Stimulated activated CD4-positive, alpha-beta T cell treated with anti-CD3 and anti-CD28 coated beads, TNF-alpha, amount 100 ng/mL, for 1 hour (primary cell): ENCODE measurements around the gene VTN.
A peak's percentile ranks its signal among the peaks of the same experiment; 100 is the strongest.

Experiments
- DNase-seq, 3 donors: peaks; one replicate each; pipeline ENCODE4 v3.0.0-alpha.2; 2020; ENCODE audit warnings: low read depth in 3 of 3, low spot score in 1 of 3

Gene VTN

DNA sequence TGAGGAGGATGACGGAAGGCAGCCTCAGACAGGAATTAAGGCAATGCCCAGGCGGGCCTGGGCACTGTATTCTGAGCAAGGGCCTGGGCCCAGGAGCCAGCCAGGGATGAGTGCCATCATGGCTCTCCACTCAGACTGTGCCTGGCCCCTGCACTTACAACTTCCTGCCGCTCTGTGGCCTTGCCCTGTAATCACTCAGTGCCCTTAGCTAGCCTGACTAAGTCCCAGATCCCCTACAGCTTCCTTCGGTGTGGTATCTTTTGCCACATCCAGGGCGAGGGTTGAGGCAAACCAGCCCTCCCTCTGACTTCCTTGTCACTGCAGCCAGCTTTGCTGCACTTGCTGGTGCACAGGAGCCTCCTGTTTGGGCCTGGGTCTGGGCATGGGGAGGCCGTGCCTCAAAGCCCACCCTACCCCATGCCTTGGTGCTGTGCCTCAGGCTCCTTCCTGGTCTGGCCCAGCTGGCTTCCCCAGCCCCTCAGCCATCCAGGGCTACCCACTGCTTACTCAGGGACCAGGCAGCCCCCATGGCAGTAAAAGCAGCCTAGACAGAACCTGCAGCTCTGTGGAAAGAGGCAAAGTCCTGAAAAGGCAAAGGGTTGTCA lies 26.6 kb upstream of the VTN start:
- DNase-seq: no peak

DNA sequence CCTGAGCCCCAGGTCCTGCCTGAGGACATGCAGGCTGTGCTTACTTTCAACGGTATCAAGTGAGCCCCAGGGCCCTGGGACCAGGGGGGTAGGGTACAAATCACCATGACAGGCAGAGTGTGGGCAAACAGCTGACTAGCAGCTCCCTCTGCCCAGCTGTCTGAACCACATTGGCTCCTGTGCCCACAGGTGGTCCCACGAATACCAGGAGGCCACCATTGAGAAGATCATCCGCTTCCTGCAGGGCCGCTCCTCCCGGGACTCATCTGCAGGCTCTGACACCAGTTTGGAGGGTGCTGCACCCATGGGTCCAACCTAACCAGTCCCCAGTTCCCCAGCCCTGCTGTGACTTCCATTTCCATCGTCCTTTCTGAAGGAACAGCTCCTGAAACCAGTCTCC lies 25.9 kb upstream of the VTN start:
- no peak for DNase-seq

DNA sequence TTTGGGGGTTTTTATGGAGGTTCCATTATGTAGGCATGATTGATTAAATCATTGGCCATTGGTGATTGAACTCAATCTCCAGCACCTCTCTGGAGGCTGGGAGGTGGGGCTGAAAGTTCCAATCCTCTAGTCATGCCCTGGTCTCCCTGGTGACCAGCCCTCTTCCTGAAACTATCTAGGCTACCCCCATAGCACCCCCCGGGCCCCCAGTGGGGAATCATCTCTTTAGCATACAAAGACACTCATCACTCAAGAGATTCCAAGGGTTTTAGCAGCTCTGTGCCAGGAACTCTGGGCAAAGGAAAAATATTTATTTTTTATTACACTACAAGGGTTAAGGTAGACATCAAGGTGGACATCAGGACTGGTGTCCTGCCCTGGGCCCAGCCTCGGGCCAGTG lies 25.3 kb upstream of the VTN start:
- no peak for DNase-seq

DNA sequence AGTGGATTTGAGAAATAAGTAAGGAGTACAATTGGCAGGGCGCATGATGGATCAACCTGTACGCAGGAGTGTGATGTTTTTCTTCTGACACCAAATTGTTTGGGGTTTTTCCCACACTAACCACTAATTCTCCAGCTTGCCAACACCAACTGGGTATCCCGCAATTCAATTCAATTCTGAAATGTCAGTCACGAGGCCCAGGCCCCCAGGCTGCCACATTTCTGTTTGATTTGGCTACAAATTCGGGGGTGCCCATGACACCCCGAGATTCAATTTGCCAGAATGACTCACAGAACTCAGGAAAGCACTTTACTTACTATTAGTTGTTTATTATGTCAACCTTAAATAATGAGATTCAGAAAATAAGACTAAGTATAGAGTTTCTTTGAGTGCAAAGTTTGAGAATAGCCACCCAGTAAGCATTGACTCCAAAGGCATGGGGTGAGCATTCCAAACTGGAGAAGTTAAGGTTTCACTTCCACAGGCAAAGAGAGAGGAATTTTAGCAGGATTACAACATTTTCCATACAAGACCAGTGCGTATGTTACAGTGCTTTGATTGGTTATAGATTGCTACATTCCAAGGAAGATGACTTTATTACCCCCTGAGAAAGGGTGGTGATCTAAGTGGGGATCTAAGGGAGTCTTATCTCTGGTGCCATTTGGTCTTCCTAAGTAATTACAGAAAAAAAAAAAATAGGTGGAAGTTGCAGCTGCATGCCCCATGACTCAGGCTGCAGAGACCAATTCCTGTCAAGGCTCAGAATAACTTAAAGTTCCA lies 24.4 kb upstream of the VTN start:
- DNase-seq: no peak

DNA sequence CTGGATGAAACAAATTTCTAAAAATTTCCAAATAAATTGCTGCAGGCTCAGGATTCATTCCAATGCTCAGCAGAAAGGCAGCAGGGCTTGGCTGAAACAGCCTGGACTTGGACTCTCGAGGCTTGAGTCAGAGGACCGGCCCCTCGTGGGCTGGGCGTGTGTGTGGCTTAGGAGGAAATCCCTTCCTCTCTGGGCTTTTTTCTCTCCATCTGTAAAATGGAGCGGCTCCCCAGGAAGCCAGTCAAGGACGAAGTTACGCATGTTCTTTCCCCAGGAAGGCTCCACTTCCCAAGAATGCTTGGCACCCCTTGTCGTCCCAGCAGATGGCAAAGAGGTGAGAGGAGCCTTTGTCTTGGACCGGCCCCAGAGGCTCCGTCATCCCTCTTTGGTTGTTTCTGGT lies 22.4 kb upstream of the VTN start:
- no peak for DNase-seq

DNA sequence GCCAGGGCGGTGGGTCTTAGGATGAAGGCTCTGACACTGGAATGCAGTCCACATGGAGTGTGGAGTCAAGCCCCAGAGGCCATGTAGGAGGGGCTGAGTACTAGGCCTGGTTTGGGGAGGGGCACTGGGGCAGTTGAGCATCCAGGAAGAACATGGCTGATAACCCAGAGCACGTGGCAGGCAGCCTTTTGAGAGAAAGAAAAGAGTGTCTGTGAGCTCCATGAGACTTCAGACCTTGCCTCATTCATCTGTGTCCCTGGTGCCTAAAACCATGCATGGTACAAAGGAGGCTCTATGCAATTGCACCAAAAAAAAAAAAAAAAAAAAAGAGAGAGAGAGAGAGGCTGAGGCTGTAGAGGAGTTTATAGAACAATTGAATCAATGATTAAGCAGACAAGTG lies 21.3 kb upstream of the VTN start:
- no peak for DNase-seq

DNA sequence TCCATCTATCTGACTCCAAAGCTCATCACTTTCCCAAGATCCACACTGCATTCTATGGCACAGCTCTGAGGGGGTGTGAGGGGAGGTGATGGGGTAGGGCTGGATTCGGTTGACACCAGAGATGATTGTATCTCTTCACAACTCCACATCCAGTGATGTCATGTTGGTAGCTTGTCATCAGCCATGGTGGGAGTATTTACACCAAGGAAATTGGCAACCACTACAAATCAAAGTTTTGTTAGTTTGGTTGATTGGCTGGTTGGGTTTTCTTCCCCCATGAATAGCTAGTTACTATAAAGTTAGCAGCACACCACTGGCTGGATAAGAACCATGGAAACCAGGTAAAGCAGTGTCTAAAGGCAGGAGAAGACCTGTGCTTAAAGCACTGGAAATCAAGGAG lies 20.9 kb upstream of the VTN start:
- DNase-seq: no peak

DNA sequence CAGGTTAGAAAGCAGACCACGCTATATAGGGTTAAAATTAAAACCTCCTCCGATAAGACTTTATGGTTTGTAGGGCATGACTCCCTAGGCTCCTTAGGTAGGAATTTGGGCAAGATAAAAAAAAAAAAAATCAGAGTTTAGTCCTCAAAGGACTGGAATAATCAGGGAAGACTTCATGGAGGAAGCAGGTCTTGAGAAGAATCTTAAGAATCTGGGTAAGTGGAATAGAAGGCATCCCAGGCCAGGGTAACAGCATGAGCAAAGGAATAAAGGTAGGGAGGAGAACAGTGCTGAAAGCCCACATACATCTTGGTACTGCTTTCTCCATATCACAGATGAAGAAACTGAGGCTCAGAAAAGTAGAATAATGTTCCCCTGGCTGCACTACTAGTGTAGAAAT lies 20.5 kb upstream of the VTN start:
- DNase-seq: no peak

DNA sequence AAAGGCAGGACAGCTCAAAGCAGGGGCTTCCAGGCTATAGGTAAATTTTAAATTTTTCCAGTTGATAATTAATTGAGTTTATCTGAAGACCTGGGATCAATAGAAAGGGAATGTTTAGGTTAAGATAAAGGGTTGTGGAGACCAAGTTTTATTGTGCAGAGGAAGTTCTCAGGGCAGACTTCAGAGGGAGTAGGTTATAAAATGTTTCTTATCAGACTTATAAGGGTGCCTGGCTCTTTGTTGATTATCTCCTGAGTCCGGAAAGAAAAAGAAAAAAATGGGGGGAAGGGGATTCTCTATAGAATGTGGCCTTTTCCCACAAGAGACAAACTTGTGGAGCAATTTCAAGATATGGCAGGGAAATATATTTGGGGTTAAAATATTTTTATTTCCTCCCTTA lies 20.0 kb upstream of the VTN start:
- DNase-seq: no peak

DNA sequence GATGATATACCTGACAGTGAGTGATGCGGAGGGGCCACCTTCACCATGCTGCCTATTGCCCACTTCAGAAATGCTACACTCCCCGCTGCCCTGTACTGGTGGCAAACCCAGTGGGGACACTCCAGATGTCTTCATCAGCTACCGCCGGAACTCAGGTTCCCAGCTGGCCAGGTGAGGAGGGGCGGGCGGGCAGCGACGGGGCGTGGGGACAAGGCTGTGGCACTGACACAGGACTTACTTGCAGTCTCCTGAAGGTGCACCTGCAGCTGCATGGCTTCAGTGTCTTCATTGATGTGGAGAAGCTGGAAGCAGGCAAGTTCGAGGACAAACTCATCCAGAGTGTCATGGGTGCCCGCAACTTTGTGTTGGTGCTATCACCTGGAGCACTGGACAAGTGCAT lies 18.0 kb upstream of the VTN start:
- no peak for DNase-seq

DNA sequence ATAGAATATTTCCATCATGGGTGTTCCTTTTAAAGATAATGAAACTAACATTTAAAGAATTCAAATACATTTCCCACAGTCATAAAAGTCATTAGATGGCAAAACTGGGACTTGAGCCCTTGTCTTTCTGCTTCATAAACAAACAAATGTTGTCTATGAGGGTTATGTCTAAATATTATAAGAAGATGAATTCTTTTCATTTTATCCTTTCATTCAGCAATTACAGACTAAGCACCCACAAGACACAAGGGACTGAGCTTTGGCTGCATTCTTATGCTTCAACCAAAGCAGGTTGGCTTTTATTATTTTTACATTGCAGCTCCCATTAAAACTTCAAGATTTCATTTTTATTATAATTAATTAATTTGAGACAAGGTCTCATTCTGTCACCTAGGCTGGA lies 16.3 kb upstream of the VTN start:
- no peak for DNase-seq

DNA sequence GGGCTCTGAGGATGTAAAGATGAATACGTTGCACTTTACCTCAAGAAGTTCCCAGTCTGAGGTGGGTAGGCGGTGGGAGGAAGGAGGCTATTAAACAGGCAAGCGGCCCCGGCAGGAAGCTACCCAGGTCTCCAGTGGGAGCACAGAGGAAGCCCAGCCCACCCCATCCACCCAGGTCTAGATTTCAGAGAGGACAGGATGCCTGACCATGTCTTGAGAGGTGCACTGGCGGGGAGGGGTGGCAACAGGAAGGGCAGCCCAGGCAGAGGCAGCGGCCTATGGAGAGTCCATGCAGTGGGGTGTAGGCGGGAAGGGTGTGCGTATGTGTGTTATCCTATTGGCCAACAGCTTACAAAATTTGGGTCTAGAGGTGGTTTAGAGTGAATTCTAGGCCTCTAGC lies 15.3 kb upstream of the VTN start:
- DNase-seq: no peak

DNA sequence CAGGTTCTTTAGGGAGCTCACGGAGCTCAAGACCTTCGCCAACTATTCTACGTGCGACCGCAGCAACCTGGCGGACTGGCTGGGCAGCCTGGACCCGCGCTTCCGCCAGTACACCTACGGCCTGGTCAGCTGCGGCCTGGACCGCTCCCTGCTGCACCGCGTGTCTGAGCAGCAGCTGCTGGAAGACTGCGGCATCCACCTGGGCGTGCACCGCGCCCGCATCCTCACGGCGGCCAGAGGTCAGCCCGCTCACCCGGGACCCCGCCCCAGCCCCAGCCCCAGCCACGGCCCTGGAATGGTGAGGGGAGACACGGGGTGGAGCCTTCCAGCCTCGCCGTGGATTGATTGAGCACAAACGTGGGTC lies 14.9 kb upstream of the VTN start:
- no peak for DNase-seq

DNA sequence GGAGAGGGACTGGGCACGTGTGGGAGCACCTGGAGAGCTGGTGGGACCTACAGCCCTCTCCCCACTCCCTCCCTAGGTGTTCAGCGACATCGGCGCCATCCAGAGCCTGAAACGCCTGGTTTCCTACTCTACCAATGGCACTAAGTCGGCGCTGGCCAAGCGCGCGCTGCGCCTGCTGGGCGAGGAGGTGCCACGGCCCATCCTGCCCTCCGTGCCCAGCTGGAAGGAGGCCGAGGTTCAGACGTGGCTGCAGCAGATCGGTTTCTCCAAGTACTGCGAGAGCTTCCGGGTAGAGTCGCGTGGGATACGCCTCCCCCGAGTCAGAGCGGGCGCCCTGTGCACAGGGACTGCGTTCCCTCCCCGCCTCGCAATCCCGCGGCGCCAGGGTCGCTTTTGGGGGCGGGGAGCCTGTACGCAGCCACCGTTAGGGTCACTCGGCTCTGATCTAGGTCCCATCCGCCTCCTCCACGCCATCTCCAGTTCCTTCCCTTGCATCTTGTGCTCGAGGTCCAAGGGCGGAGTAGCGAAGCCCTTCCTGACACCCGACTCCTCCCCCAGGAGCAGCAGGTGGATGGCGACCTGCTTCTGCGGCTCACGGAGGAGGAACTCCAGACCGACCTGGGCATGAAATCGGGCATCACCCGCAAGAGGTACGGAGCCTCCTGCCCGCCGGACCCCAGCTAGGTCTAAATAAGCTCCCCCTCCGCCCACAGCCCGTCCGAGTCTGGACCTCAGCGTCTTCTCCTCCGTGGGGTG lies 14.4 kb upstream of the VTN start:
- DNase-seq: peak in 2 of 3 donors; percentile 24 to 43

DNA sequence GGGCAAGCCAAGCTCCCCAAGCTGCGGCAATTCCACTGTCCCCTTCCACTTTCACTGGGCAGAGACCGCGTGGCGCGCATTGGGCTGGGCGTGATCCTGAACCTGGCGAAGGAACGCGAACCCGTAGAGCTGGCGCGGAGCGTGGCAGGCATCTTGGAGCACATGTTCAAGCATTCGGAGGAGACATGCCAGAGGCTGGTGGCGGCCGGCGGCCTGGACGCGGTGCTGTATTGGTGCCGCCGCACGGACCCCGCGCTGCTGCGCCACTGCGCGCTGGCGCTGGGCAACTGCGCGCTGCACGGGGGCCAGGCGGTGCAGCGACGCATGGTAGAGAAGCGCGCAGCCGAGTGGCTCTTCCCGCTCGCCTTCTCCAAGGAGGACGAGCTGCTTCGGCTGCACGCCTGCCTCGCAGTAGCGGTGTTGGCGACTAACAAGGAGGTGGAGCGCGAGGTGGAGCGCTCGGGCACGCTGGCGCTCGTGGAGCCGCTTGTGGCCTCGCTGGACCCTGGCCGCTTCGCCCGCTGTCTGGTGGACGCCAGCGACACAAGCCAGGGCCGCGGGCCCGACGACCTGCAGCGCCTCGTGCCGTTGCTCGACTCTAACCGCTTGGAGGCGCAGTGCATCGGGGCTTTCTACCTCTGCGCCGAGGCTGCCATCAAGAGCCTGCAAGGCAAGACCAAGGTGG lies 11.2 kb upstream of the VTN start:
- no peak for DNase-seq

DNA sequence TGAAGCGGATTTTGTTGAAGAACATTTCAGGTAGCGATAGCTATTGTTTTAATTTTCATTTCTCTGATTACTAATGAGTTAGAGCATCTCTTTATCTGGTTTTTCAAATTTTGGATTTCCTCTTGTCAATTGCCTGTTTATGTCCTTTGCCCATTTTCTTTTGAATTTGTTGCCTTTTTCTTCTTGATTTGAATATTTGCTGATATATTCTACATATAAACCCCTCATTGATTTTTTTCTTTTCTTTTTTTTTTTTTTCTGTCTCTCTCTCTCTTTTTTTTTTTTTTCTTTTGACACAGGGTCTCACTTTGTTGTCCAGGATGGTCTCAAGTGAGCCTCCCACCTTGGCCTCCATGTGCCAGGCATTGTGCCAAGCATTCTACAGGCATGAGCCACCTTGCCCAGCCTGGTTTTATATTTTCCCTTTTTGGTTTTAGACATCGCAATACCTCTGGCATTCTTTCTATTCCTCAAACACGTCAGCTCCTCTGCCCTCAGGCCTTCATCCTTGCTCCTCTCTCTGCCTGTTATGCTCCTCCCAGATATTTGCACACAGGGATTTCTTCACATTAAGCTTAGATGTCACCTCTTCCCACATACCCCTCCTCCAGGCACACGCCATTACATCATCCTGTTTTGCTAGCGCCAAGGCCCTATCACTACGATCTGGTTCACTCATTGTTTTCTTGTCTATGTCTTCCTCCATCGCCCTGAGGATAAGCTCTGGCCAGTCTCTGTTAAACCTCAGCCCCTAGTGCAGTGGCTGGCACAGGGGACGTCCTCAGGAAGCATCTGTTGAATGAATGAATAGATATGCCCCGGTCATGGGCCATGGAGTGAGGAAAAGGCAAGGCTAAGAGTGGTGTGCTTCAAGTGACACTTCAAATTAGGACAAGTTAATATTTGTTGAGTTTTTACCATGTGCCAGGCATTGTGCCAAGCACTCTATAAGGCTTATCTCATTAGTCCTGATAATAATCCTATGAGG lies 10.0 kb upstream of the VTN start:
- no peak for DNase-seq

DNA sequence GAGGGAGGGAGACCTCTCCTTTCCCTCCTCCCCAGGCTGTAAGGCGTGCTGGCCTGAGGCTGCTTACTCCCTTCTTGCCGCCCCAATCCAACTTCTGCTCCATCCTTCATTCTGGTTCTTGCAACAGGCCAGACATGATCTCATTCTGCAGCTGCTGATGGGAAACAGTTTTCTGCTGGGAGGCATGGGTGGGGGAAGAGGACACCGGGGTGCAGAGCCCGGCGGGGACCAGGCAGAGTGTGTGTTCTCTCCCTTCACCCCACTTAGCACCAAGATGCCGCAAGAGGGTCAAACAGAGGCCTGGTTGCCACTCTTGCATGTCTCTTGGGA lies 2.8 kb upstream of the VTN start:
- DNase-seq: no peak

DNA sequence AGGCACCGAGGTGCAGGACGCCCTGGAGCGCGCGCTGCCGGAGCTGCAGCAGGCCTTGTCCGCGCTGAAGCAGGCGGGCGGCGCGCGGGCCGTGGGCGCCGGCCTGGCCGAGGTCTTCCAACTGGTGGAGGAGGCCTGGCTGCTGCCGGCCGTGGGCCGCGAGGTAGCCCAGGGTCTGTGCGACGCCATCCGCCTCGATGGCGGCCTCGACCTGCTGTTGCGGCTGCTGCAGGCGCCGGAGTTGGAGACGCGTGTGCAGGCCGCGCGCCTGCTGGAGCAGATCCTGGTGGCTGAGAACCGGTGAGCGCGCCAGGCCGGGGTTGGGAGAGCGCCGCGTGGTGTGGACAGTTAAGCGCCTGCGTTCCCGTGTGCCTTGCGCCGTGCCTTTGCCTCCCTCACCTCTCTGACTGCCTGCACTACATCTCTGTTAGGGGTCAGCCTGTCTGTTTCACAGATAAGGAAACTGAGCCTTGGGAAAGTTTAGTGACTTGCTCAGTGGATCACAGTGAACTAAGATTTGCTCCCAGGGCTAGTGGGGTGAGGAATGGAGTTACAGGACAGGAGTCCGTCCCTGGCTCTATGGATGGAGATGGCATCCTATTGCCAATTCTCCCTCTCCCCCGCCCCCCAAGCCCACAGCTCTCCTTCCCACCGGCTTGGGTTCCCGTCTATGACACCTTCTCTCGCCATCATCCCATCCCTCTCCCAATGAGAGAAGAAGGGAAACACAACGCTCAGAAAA lies 2.3 kb upstream of the VTN start:
- no peak for DNase-seq

DNA sequence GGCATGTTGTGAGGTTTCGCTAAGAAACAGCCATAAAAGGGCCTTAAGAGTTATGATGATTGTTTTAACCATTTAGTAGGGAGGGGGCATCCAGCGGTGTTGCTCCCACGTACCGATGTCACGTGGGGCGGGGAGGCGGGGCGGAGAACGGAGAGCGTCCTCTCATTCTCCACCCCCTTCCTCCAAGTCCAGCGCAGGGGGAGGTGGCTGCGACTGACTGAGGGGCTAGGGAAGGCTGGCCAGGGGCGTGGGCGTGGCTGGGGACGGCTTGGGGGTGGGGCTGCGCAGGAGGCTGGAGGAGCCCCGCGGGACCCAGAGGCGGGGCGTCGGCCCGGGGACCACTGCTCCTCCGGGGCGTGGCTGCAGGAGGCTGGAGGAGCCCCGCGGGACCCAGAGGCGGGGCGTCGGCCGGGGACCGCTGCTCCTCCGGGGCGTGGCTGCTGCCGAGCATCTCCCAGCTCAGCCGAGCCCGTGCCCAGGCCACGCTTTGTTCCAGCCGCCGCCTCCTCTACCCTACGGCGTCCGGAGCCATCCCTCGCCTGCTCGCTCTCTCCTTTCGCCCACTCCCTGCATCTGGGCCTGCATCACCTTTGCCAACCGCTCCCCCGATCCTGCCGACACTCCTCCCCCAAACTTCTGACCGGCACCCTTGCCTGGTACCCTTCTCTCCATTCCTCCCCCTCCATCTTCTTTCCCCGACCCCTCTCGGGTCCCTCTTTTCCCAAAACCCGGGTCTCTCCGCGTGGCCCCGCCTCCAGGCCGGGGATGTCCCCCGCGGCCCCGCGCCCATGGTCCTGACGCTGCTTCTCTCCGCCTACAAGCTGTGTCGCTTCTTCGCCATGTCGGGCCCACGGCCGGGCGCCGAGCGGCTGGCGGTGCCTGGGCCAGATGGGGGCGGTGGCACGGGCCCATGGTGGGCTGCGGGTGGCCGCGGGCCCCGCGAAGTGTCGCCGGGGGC lies 1.4 kb upstream of the VTN start, which contains the start of gene SARM1:
Gene SARM1, plus strand, starts transcription at position 450 of the 958 bp plus-strand sequence. Its CDS starts 339 bp downstream, at position 789.
- peak; percentile 38 to 73 (median 50) for DNase-seq
